Muscle of leg (tissue), 11 donors: Measurements from ENCODE around the gene RTN4. TPM values are rescaled to one million over a fixed set of nuclear protein-coding genes. Genes with fewer than 3 reads are reported as not detected.

Experiments used
- DNase-seq: peaks from one replicate; pipeline ENCODE4 v3.0.0; 2013
- H3K27ac ChIP-seq: one replicate; pipeline ENCODE4 v1.5.1; 2013; ENCODE audit warnings: mild to moderate bottlenecking, low read length, control low read depth
- H3K27me3 ChIP-seq: one replicate; pipeline ENCODE4 v1.6.1; 2013; ENCODE audit warnings: low read length; ENCODE audit not compliant: control insufficient read depth, insufficient read depth
- H3K36me3 ChIP-seq: one replicate; pipeline ENCODE4 v1.6.1; 2013; ENCODE audit warnings: low read length; ENCODE audit not compliant: control insufficient read depth, insufficient read depth
- H3K4me1 ChIP-seq: one replicate; pipeline ENCODE4 v1.6.1; 2013; ENCODE audit warnings: low read length; ENCODE audit not compliant: control insufficient read depth, insufficient read depth
- H3K4me3 ChIP-seq: one replicate; pipeline ENCODE4 v1.5.1; 2013; ENCODE audit warnings: low read length, control low read depth
- H3K9me3 ChIP-seq: replicated peaks from 2 replicates; pipeline ENCODE4 v1.6.1; 2013; ENCODE audit warnings: low read depth, low read length; ENCODE audit not compliant: control insufficient read depth
- WGBS: methylation state at CpG from one replicate; pipeline ENCODE4 v1.1.5; 2013; ENCODE audit warnings: missing lambda C conversion rate; ENCODE audit not compliant: insufficient coverage; 5-methylcytosine and 5-hydroxymethylcytosine counted together
- polyA plus RNA-seq, 8 donors: library from polyadenylated mRNA; unstranded; fragments of 120-200 nt; gene quantifications; one replicate each; pipeline versions ENCODE4 v1.2.1 to v1.2.3, GENCODE V29; 2013; ENCODE audit warnings: inconsistent platforms in 1 of 8, low replicate concordance in 1 of 8; ENCODE audit not compliant: insufficient read length in 8 of 8, insufficient read depth in 1 of 8
- total RNA-seq: library from RNA; stranded (reverse); fragments of 120-200 nt; gene quantifications from one replicate; pipeline ENCODE4 v1.2.4, GENCODE V29; 2013

Gene RTN4
- total and polyA plus RNA-seq, 9 donors = 456 to 781 (median 588) TPM

DNA sequence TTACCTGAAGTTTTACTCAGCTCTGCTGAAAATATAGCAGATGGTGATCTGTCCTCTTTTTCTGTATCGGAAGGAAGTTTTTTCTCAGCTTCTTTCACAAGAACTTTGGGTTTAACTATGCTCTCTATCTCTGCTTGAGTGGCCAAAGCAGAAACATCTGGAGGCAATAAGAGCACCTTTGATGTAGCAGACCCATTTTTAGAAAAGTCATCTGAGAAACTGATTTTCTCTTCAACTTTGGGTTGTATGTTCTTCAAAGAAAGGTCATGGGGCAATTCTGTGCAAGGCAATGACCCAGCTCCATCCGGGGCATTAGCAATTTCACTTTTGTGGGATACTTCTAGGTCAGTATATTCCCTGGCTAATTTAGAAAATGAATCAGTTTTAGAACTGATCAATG is 25.2 kb downstream of the RTN4 start:
- WGBS = no CpG with 5 or more reads among the region's 2 CpGs
- peaks cover 8% of the 10 kb centered on the region for H3K36me3 ChIP-seq
- no peaks in the 10 kb centered on the region for H3K27me3 ChIP-seq
- no peak for DNase-seq
- H3K9me3 ChIP-seq = no peaks in the 10 kb centered on the region
- no peak overlapping the region for H3K4me3 ChIP-seq
- no peak overlapping the region for H3K27ac ChIP-seq
- no peaks in the 10 kb centered on the region for H3K4me1 ChIP-seq

DNA sequence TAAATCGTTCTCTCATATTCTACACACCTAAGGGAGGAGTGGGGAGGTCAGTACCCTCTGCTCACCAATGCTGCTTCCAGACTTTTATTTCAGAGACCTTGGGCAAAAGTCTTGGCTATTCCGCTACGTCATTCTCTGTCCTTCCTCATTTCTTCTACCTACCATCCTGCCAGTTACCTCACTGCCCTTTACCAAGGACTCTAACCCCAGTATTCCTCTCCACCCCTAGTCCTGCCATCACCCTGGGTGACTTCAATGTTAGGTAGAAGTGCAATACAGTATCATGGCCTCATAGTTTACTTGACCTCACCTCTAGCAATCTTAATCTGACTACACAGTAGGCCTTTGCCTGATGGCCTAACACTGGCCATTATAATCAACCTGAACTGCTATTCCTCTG is 27.8 kb downstream of the RTN4 start:
- Histone ChIP-seq H3K27me3 (no peaks in the 10 kb centered on the region), H3K4me1 (no peaks in the 10 kb centered on the region), H3K36me3 (peaks cover 6% of the 10 kb centered on the region), H3K4me3 (no peak overlapping the region), H3K9me3 (no peaks in the 10 kb centered on the region), H3K27ac (no peak overlapping the region)
- DNase-seq = no peak
- no CpG with 5 or more reads among the region's 3 CpGs for WGBS

GRCh38 chr2:55019526-55020258 is 30.6 kb downstream of the RTN4 start:
- Histone ChIP-seq H3K27ac (no peak overlapping the region), H3K9me3 (no peaks in the 10 kb centered on the region), H3K27me3 (no peaks in the 10 kb centered on the region), H3K36me3 (peaks cover 4% of the 10 kb centered on the region), H3K4me3 (no peak overlapping the region), H3K4me1 (no peaks in the 10 kb centered on the region)
- DNase-seq = peak; percentile 47
- no CpG with 5 or more reads among the region's 5 CpGs for WGBS

GRCh38 chr2:55018619-55019018 is 31.6 kb downstream of the RTN4 start:
- H3K27ac ChIP-seq = no peak overlapping the region

DNA sequence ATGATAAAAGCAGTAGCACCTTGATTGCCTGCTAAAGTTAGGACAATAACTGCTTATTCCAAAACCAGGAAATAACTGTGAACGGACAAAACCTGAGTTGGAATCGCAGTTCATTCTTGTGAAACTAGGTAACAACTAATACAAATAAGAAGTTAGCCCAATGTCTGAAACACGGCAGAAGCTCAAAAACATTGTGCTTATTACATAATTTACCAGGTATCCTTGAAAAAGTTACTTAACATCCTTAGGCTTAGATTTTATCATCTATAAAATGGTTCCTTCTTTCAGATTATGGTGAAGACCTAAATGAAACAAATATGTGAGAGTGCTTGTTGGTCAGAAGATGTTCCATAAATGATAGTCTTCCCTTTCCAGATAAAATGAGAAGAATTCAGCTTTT is 32.4 kb downstream of the RTN4 start:
- WGBS = no CpG with 5 or more reads among the region's 3 CpGs
- Histone ChIP-seq H3K9me3 (no peaks in the 10 kb centered on the region), H3K4me1 (peaks cover 2% of the 10 kb centered on the region)

More at GRCh38 chr2:55018619-55019018, 31.6 kb downstream of the RTN4 start:
- H3K4me1 ChIP-seq = no peaks in the 10 kb centered on the region
- H3K9me3 ChIP-seq = no peaks in the 10 kb centered on the region
- no peak for DNase-seq
- H3K27me3 ChIP-seq = no peaks in the 10 kb centered on the region
- H3K36me3 ChIP-seq = peaks cover 4% of the 10 kb centered on the region
- H3K4me3 ChIP-seq = no peak overlapping the region
- no CpG with 5 or more reads among the region's 1 CpG for WGBS

DNA sequence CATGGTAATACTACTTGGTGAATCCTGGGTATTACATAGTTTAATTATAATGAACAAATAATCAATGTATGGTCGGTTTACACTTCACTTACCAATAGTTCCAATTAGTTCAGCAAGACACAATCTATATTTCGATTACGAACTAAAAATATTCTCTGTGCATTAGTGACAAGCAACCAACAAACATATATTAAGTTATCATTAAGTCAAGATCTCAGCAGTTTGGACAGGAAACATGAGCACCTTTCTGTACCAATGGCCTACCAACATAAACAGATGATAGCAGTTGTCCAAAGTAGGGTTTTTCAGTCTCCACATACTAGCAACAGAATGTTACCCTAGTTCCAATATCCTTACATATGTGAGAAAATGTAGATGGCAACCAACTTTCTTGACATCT is 32.8 kb downstream of the RTN4 start:
- no peak overlapping the region for H3K27ac ChIP-seq
- peaks cover 4% of the 10 kb centered on the region for H3K36me3 ChIP-seq
- no peak overlapping the region for H3K4me3 ChIP-seq
- H3K4me1 ChIP-seq = peaks cover 2% of the 10 kb centered on the region
- no peak for DNase-seq
- H3K27me3 ChIP-seq = no peaks in the 10 kb centered on the region
- H3K9me3 ChIP-seq = no peaks in the 10 kb centered on the region
- no CpG with 5 or more reads among the region's 3 CpGs for WGBS

More for the DNA sequence above, 32.4 kb downstream of the RTN4 start:
- no peak for DNase-seq
- Histone ChIP-seq H3K27ac (no peak overlapping the region), H3K27me3 (no peaks in the 10 kb centered on the region), H3K36me3 (peaks cover 4% of the 10 kb centered on the region), H3K4me3 (no peak overlapping the region)

DNA sequence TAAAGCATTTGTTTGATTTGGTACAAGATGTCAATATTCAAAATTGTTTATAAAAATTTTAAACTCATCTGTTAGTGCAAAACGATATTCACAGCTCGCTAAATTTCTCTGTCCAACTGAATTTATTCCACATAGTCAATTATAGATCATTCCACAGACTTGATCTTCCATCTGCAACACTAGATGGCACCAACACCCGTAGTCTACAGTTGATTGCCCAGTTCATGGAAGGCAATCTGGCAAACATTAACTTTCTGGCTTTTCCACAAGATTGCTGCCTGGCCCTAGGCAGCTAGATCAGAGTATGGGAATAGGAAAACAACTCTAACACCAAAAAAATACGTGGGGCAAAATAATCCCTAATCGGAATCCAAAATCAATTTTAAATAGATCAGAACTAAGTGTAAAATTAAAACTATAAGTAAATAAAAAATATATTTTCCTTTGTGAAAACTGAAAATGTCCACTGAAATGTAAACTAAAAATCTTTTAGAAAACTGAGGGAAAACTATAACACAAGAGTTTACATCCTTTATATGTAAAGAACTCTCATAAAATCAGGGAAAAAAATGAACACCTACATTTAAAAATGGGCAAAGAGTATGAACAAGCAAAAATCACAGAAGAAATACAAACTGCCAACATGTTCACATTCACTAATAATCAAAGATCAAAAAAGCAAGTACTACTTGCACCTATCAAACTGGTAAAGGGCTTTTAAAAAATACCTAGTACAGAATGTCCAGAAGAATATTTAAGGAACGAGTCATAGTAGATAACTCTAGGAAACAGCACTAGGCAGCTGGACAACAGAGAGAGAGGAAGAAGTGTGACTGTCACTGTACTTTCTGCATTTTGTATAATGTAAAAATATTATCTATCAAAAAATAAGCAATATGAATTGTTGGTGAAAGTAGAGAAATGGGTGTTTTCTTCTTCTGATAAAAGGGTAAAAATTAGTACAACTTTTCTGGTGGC is 35.0 kb downstream of the RTN4 start:
- H3K4me3 ChIP-seq = no peak overlapping the region
- no peak overlapping the region for H3K27ac ChIP-seq
- no peaks in the 10 kb centered on the region for H3K9me3 ChIP-seq
- no peaks in the 10 kb centered on the region for H3K36me3 ChIP-seq
- no peaks in the 10 kb centered on the region for H3K27me3 ChIP-seq
- H3K4me1 ChIP-seq = peaks cover 5% of the 10 kb centered on the region
- DNase-seq = peak; percentile 65
- WGBS = 83% methylated on average over 1 of the region's 6 CpGs

DNA sequence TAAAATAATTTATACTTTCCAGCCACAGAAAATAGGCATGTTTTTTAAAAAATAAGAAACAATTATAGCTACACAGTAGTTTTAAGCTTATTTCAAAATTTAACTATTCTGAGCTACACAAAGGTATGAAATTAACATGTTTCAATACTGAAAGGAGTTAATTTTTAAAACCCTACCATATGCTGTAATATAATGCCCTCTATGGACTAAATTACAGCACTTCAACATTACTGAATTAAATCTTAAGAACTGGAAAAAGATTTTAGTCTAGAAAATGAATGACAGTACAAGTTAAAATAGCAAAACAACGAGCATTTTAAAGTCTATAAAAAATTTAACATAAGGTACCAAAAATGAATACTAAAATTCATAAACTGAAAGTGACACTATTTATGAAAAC is 36.3 kb downstream of the RTN4 start:
- H3K27ac ChIP-seq = no peak overlapping the region
- no CpG with 5 or more reads among the region's 1 CpG for WGBS
- H3K4me1 ChIP-seq = peaks cover 5% of the 10 kb centered on the region
- no peaks in the 10 kb centered on the region for H3K9me3 ChIP-seq
- H3K36me3 ChIP-seq = no peaks in the 10 kb centered on the region
- DNase-seq = no peak
- no peak overlapping the region for H3K4me3 ChIP-seq
- H3K27me3 ChIP-seq = no peaks in the 10 kb centered on the region

- DNase-seq = no peak
- Histone ChIP-seq H3K4me1 (peaks cover 5% of the 10 kb centered on the region), H3K4me3 (no peak overlapping the region), H3K27ac (no peak overlapping the region), H3K36me3 (no peaks in the 10 kb centered on the region), H3K9me3 (no peaks in the 10 kb centered on the region), H3K27me3 (no peaks in the 10 kb centered on the region)
- no CpG with 5 or more reads among the region's 2 CpGs for whole genome bisulfite sequencing
Measured at GRCh38 chr2:55012672-55013484, 37.4 kb downstream of the RTN4 start.
